ENCODE data around the gene PRRC2C.

Gene PRRC2C

DNA sequence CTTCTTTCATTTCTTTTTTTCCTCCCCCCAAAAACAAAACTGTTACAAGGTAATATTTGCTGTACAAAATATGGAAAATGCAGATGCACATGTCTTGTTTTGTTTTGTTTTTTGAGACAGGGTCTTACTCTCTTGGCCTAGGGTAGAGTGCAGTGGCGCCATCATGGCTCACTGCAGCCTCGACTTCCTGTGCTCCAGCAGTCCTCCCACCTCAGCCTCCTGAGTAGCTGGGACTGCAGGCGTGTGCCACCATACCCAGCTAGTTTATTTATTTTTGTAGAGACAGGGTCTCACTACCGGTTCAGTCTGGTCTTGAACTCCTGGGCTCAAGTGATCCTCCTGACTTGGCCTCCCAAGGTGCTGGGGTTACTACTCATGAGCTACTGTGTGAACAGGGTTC, 15.5 kb downstream of the PRRC2C start:
- no peak for DNase-seq (ENCODE audit: extremely low read depth, low read depth)
- TF ChIP-seq, protein P1, sequence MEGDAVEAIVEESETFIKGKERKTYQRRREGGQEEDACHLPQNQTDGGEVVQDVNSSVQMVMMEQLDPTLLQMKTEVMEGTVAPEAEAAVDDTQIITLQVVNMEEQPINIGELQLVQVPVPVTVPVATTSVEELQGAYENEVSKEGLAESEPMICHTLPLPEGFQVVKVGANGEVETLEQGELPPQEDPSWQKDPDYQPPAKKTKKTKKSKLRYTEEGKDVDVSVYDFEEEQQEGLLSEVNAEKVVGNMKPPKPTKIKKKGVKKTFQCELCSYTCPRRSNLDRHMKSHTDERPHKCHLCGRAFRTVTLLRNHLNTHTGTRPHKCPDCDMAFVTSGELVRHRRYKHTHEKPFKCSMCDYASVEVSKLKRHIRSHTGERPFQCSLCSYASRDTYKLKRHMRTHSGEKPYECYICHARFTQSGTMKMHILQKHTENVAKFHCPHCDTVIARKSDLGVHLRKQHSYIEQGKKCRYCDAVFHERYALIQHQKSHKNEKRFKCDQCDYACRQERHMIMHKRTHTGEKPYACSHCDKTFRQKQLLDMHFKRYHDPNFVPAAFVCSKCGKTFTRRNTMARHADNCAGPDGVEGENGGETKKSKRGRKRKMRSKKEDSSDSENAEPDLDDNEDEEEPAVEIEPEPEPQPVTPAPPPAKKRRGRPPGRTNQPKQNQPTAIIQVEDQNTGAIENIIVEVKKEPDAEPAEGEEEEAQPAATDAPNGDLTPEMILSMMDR (IDR thresholded peaks at IDR 0.05; ENCODE audit: low read depth, low read length), result no peak

DNA sequence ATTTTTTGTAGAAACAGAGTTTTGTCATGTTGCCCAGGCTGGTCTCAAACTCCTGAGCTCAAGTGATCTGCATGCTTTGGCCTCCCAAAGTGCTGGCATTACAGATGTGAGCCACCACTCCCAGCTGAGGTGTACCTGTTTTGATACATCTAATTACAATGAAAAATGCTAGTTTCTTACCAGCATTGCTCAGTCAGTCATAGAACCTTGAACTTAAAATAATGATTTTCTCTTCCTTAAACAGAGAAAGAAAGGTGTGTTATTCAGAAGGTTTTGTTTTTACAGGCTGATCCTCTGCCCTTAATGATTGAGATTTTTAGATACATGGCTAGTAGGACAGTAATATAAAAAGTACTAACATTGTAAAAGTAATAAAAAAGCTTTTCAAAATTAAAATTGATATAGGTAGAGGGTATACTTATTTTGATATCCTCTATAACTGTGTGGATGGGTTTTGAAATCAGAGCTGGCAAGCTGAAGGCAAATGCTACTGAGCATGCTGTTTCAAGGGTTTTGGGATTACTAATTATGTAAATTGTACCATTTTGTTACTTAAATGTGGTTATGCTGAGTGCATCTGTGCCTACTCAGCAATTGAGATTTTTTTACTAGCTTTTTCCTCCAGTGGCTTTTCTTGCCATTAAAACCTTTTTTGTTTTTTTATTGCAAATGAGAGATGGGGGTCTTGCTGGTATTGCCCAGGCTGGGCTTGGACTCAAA, 16.1 kb downstream of the PRRC2C start:
- DNase-seq (ENCODE audit: extremely low read depth, low read depth), result no peak
- TF ChIP-seq, protein P1 (IDR thresholded peaks at IDR 0.05; ENCODE audit: low read depth, low read length), result no peak

DNA sequence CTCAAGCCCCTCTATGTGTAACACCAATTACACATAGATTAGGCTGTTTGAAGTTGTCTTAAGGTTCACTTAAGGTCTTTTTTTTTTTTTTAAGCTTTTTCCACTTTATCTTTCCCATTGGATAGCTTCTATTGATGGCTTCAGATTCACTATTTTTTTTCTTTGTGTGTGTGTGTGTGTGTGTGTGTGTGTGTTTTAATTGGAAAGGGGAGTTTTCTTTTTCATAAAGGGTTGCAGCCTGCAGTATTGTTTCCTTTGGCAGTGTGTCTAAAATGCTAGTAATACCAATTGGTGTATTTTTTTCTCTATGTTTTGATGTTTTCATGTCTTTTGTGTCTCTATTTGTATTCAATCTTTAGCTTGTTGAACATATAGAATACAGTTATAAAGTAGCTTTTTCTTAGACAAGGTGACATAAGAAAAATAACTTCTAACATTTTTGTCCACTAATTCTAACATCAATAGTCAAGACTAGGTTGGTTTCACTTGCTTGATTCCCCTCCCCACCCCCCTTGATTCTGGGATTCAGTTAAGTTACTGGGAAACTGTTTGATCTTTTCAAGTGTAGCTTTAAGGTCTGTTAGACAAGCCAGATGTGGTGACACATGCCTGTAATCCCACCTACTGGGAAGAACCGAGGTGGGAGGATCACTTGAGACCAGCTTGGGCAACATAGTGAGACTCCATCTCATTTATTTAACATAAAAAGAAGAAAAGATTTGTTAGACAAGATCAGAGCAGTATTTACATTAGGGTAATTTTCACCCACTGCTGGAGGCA, 21.4 kb downstream of the PRRC2C start:
- DNase-seq (ENCODE audit: extremely low read depth, low read depth), result no peak
- TF ChIP-seq, protein P1 (IDR thresholded peaks at IDR 0.05; ENCODE audit: low read depth, low read length), result no peak

DNA sequence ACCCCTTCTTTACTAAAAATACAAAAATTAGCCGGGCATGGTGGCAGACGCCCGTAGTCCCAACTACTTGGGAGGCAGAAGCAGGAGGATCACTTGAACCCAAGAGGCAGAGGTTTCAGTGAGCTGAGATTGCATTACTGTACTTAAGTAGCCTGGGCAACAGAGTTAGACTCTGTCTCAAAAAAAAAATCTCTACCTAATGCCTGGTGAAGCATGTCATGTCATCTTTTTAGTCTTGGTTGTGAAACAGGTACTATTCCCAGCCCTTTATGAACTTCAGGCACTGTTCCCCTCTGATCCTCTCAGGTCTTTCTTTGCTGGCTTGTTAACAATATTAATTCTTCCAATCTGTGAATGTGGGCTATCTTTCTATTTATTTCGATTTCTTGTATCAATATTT, 22.1 kb downstream of the PRRC2C start:
- TF ChIP-seq, protein P1 (IDR thresholded peaks at IDR 0.05; ENCODE audit: low read depth, low read length), result no peak
- DNase-seq (ENCODE audit: extremely low read depth, low read depth), result no peak

DNA sequence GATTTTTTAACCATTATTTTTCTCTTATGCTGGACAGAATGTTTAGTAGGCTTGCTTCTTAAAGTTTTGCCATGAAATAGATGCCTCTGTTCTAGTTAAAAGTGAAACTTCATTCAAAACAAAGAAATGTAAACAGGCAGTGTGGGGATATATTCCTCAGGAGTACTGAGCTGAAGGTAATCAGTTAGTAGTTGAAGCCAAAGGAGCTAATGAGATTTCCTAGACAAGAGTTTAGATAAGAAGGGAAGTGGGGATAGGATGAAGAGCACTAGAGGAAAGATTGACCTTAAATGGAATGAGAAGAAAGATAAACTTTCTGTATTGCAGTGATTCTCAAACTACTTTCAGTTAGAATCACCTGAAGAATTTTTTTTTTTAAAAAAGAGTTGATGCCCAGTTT, 23.9 kb downstream of the PRRC2C start:
- DNase-seq (ENCODE audit: extremely low read depth, low read depth), result no peak
- TF ChIP-seq, protein P1 (IDR thresholded peaks at IDR 0.05; ENCODE audit: low read depth, low read length), result no peak

DNA sequence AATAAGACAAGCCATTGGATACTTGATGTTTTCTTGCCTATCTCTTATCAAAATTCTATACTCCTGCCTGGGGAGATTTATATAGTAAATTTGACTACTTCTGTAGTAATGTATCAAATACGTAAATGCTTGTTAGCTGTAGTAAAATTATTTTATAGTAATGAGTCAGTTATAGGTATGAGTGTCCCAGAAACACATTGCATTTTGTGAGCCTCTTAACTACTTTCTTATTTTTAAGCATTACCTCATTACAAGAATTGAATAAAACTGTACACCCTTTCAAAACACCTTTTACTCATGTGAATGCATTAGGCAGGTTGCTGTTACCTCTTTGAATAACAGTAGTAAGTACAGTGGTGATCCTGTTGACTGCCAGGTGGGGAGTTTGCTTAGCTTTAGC, 28.4 kb downstream of the PRRC2C start:
- no peak for DNase-seq (ENCODE audit: extremely low read depth, low read depth)
- TF ChIP-seq, protein P1 (IDR thresholded peaks at IDR 0.05; ENCODE audit: low read depth, low read length), result no peak

DNA sequence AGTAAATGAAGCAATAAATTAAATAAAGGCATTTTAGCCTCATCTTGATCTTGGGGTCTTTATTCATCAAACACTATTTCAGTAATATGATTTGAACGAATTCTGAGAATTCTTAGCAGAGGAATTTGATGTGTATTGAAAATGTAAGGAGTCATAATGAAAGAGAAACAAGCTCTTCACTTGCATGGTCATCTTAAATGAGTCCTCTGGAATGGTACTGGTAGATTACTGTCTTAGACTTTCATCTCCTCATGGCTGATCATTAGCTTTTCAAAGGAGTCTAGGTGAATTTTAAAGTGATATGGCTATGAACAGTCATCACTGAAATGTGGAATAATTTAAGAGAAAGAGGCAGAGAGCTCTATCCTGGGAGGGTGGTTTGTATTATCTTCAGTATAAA, 30.0 kb downstream of the PRRC2C start:
- TF ChIP-seq, protein P1 (IDR thresholded peaks at IDR 0.05; ENCODE audit: low read depth, low read length), result no peak
- no peak for DNase-seq (ENCODE audit: extremely low read depth, low read depth)
